NCI-H524 treated with DMSO at 0.1 percent for 48 hours (cell line): ENCODE data around the gene ACBD3.
"Not testable (repeated sequence)": the region's sequence is repeated elsewhere in the genome, so short reads cannot be mapped to it uniquely, and the experiment has no call there.

ENCODE experiments used
- DNase-seq: peaks from one replicate; lab custom pipeline; 2025; lab: John Stamatoyannopoulos, UW

Gene ACBD3

GRCh38 chr1:226186124-226187018, at the start of gene ACBD3:
TSS of gene ACBD3 (minus strand) at chr1:226186741. CDS start at chr1:226186675, 66 bp downstream.
- peak; percentile 49 for DNase-seq

- DNase-seq = no peak
Measured at GRCh38 chr1:226233806-226234205, 47.3 kb upstream of the ACBD3 start.

- no peak for DNase-seq
Measured at GRCh38 chr1:226233293-226233692, 46.8 kb upstream of the ACBD3 start.

- no peak for DNase-seq
Measured at GRCh38 chr1:226226601-226227000, 40.1 kb upstream of the ACBD3 start.

GRCh38 chr1:226223786-226224244, 37.3 kb upstream of the ACBD3 start:
- no peak for DNase-seq

- no peak for DNase-seq
Measured at GRCh38 chr1:226223157-226223785, 36.7 kb upstream of the ACBD3 start, which contains the start of gene MIXL1. TSS of gene MIXL1 (plus strand) at chr1:226223664. CDS start at chr1:226223682, 18 bp downstream.

GRCh38 chr1:226222686-226223085, 36.1 kb upstream of the ACBD3 start:
- no peak for DNase-seq

GRCh38 chr1:226220473-226221189, 34.1 kb upstream of the ACBD3 start:
- DNase-seq = no peak

- no peak for DNase-seq
Measured at GRCh38 chr1:226217273-226217672, 30.7 kb upstream of the ACBD3 start.

- no peak for DNase-seq
Measured at GRCh38 chr1:226216056-226216455, 29.5 kb upstream of the ACBD3 start.

- DNase-seq = no peak
Measured at GRCh38 chr1:226215239-226215638, 28.7 kb upstream of the ACBD3 start.

GRCh38 chr1:226212545-226212944, 26.0 kb upstream of the ACBD3 start:
- DNase-seq = no peak

GRCh38 chr1:226211181-226211821, 24.8 kb upstream of the ACBD3 start:
- DNase-seq = no peak

GRCh38 chr1:226210571-226211176, 24.1 kb upstream of the ACBD3 start:
- DNase-seq = no peak

- DNase-seq = peak; percentile 62
Measured at GRCh38 chr1:226209307-226210059, 22.9 kb upstream of the ACBD3 start.

GRCh38 chr1:226207048-226207447, 20.5 kb upstream of the ACBD3 start:
- no peak for DNase-seq

GRCh38 chr1:226204198-226204597, 17.7 kb upstream of the ACBD3 start:
- DNase-seq = no peak

- DNase-seq = no peak
Measured at GRCh38 chr1:226203655-226204054, 17.1 kb upstream of the ACBD3 start.

GRCh38 chr1:226203240-226203639, 16.7 kb upstream of the ACBD3 start:
- no peak for DNase-seq

- DNase-seq = not testable (repeated sequence)
Measured at GRCh38 chr1:226202666-226203065, 16.1 kb upstream of the ACBD3 start.

- DNase-seq = no peak
Measured at GRCh38 chr1:226202246-226202645, 15.7 kb upstream of the ACBD3 start.
